NCI-H187 (cell line): ENCODE results near the gene LGALS7.
"Not testable (repeated sequence)": the region's sequence is repeated elsewhere in the genome, so short reads cannot be mapped to it uniquely, and the experiment has no call there.

Experiments
- DNase-seq, 2 experiments: peaks; one replicate each; lab custom pipeline; 2025; lab: John Stamatoyannopoulos, UW

Gene LGALS7

DNA sequence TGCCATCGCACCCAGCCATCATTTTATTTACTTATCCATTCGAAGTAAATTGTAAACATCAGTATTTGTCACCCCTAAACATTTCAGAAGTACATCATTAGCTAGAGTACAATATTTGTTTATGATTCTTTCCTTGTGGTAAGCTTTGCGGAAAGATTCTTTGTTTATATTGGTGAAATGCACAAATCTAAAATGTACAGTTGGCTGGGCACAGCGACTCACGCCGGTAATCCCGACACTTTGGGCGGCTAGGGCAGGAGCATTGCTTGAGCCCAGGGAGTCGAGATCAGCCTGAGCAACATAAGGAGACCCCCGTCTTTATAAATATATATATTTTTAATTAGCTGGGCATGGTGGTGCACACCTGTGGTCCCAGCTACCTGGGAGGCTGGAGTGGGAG, 25.8 kb upstream of the LGALS7 start:
- no peak for DNase-seq

DNA sequence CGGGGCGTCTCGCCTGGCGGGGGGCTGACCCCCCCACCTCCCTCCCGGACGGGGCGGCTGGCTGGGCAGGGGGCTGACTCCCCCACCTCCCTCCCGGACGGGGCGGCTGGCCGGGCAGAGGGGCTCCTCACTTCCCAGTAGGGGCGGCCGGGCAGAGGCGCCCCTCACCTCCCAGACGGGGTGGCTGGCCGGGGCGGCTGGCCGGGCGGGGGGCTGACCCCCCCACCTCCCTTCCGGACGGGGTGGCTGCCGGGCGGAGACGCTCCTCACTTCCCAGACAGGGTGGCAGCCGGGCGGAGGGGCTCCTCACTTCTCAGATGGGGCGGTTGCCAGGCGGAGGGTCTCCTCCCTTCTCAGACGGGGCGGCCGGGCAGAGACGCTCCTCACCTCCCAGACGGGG, 24.5 kb upstream of the LGALS7 start:
- not testable (repeated sequence) for DNase-seq

DNA sequence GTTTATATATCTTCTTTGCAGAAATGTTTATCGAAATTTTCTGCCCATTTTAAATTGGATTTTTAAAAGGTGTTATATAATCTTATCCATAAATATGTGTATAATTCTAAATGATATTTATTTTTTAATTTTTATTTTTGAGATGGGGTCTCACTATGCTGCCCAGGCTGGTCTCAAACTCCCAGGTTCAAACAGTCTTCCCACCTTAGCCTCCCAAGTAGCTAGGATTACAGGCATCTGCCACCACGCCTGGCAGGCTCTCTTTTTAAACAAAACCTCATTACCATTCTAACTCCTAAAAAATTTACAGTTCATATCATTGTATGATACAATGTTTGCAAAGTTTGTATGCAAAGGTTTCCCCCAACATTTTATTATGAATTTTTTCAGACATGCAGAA, 22.8 kb upstream of the LGALS7 start:
- DNase-seq: no peak

DNA sequence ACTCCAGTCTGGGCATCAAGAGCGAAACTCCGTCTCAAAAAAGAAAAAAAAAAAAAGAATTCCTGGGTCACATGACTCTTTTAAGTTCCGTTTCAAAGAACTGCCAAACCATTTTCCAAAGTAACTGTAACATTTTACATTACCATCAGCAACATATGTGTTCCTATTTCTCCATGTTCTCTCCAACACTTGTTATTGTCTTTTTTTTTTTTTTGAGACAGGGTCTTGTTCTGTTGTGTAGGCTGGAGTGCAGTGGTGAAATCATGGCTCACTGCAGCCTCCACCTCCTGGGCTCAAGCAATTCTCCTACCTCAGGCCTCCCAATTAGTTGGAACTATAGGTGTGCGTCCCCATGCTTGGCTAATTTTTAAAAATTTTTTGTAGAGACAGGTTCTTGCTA, 22.2 kb upstream of the LGALS7 start:
- DNase-seq: no peak

DNA sequence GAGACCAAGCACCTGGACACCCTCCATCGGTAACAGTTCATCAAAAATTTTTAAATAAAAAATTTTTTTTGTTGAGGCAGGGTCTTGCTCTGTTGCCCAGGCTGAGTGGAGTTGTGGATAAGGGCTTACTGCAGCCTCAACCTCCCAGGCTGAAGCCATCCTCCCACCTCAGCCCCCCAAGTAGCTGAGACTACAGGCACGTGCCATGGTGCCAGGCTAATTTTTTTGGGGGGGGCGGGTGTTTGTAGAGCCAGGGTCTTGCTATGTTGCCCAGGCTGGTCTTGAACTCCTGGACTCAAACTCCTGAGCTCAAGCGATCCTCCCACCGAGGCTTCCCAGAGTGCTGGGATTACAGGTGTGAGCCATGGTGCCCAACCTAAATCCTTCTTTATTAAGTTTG, 20.4 kb upstream of the LGALS7 start:
- no peak for DNase-seq

DNA sequence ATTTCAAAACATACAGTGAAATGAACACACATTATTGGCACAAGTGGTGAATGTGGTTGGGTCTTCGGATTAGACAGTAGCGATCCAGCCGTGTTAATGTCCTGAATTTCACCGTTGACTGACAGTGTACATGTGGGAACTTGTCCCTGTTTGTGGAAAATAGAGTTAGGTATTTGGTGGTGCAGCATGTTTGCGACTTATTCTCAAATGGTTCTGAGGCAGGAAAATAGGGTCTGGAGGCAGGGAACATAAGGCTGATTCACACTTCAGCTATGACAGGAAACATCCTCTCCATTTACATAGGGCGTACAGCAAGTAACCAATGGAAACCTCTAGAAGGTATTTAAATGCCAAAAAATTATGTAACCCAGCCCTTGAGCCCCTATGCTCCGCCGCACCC, 19.9 kb upstream of the LGALS7 start:
- peak in 1 of 2 experiments; percentile 24 for DNase-seq

DNA sequence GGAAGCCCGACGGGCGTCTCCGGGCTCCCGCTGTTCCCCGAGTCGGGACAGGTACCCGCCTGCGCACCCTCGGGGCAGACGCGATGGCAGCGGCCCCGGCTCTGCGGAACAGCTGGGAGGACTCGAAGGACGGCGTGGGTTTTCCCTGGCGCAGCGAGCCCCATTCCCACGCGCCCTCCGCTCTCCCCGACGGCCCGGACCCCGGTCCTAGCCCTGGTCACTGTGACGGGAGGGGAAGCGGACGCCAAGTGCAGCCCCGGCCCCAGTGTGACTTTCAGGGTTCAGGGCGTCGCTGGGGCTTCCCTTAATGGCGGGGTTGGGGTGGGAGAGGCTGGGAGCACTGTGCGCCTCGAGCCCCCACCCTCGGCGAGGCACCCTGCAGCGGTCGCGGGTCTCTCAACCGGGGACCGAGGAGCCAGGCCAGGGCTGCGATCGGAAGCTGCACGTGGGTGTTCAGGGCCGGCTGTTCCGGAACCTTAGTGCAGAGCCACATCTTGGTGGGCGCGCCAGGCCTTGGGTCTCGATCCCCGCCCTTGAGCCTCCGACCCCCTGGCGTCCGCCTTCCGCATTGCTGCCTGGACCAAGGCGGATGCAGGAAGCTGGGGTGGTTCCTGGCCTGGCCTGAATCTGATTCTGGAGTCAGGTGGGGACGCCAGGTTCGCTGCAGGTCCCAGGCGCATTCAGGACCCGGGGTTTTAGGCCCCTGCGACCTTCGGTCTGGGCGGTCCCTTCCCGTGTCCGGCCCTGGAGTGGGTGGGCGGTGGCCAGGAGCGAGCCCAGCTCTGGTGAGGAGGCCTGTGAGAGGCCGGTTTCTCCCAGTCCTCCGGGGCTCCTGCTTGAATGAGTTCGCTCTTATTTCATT, 19.2 kb upstream of the LGALS7 start:
- DNase-seq: no peak

DNA sequence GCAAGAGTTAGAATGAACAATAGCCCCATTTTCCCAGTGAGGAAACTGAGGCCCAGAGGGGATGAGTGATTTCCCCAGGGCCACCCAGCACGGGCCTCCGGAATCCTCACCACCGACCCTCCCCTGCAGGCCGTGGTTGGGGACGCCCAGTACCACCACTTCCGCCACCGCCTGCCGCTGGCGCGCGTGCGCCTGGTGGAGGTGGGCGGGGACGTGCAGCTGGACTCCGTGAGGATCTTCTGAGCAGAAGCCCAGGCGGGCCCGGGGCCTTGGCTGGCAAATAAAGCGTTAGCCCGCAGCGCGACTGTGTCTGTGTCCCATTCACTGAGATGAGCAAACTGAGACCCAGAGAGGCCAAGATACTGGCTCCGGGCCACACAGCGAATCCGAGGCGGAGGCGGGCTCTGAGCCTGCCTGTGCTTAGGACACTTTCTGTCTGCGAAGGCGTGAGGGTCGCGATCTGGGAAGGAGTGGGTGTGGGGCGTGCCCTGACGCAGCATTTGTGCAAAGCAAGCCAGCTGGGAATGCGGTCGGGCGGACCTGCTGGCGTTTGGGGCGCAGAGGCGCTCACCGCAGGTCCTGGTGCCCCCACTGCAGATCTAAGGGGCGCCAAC, 18.2 kb upstream of the LGALS7 start:
- not testable (repeated sequence) for DNase-seq

DNA sequence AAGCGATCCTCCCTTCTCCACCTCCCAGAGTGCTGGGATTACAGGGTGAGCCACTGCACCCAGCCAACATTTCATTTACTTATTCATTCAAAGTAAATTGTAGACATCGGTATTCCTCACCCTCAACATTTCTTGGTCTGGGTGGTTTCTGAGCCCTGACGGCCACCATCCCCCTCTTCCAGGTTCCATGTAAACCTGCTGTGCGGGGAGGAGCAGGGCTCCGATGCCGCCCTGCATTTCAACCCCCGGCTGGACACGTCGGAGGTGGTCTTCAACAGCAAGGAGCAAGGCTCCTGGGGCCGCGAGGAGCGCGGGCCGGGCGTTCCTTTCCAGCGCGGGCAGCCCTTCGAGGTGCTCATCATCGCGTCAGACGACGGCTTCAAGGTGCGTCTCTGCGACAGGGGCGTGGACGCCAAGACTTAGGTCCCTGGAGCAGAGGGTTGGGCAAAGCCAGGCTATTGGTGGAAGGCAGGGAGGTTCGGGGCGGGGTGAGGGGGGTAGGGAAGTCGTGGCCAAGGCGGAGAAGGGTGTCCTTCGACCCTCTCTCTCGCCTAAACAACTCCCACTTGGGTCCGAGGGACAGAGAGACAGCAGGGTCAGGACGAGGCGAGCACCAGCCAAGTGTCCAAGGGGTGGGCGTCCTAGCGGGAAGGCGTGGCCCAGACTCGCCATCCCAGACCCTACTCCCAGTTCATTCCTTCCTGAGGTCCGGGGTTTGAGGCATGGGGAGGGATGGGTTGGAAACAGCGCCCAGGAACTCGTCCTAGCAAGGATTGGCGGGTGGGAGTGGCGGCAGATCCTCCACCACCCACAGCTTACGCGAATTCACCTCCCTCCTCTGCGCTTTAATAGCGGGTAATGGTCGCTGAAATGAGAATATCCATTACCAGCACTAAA, 17.4 kb upstream of the LGALS7 start:
- DNase-seq: not testable (repeated sequence)

DNA sequence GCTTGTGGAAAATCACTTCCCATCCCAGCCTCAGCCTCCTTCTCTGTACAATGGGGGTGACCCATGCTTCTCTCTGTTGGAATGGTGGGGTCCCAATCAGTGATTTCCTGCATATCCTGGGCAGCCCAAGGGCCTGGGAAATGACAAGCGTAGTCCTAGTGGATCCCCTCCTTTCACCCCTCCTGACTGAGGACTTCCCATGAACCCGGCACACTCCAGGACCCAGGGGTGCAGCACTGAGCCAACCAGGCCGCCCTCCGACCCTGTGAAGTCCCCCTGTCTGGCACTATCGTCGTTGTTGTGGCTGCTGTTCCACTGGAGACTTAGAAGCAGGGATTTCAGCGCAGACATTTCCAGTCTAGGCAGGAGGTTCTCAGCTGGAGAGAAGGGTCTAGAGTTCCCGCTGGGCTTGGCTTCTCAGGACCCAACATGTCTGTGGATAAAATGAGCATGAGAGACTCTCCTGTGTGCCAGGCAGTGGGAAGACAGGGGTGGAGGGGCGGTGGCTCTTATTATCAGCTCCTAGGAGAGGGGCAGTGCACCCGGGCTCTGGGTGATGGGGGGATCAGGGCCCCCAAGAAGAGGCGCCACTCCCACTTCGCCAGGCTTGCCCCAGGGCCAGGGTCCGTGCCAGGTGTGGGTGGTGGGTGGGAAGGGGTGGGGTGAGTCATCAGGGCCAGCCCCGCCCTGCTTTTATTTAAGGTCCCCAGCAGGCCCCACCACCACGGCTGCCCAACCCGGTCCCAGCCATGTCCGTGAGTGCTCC, 15.3 kb upstream of the LGALS7 start, which contains the start of gene LGALS7B:
LGALS7B (plus strand) TSS at position 723 of the 766 bp plus-strand sequence; CDS start at position 750, 27 bp downstream.
- DNase-seq: no peak

DNA sequence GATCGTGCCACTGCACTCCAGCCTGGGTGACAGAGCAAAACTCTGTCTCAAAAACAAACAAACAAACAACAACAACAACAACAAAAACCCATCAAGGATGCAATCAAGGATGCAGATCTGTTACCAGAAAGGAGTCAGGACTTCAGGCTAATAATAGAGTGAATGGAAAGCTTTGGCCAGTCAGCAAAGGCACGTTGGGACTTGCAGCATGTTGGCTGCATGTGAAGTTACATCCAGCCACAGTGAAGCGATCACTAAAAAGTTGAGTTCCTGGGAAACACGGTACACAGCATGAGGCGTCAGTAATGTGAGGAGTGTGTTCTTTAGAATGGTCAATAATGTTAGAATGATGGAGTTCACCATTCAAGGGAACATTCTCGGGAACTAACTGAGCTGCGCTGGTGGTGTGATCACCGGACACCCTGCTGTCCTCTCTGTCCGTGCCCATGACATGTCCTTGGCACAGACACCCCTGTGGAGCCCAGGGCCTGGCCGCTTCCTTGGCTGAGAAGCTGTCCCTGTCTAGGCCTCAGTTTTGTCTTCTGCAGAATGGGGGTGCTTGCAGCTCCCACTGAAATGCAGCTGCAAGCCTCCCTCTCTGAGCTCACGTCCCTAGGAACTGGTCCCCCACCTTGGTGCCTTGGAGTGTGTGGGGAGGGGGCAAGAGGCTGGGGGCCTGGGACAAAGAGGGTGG, 13.4 kb upstream of the LGALS7 start:
- DNase-seq: no peak

DNA sequence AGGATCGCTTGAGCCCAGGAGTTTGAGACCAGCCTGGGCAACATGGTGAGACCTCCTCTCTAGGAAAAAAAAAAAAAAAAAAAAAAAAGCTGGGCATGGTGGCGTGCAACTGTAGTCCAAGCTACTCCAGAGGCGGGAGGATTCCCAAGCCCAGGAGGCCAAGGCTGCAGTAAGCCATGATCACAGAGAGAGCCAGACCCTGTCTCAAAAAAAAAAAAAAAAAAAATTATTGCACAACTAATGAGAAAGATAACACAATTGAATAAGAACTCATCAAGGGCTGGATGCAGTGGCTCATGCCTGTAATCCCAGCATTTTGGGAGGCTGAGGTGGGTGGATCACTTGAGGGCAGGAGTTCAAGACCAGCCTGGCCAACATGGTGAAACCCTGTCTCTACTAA, 12.7 kb upstream of the LGALS7 start:
- DNase-seq: not testable (repeated sequence)

DNA sequence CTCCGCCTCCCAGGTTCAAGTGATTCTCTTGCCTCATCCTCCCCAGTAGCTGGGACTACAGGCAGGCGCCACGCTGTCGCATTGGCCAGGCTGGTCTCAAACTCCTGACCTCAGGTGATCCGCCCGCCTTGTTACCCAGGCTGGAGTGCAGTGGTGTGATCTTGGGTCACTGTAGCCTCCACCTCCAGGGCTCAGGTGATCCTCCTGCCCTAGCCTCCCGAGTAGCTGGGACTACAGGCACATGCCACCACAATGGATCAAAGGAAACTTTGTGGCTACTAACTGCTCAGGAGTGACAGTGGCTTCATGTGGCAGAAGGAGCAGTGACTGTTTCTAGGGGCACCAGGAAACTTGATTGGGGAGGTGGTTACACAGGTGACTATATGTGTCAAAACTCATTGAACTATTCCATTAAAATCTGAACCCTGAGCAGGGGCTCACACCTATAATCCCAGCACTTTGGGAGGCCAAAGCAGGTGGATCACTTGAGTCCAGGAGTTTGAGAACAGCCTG, 11.9 kb upstream of the LGALS7 start:
- no peak for DNase-seq

DNA sequence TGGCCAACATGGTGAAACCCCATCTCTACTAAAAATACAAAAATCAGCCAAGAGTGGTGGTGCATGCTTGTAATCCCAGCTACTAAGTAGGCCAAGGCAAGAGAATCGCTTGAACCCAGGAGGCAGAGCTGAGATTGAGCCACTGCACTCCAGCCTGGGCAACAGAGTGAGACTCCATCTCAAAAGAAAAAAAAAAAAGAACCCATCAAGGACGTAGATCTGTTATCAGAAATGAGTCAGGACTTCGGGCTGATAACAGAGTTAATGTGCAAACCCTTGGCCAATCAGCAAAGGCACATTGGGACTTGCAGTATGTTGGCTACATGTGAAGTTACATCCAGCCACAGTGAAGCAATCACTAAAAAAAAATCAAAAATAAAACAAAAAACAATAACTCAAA, 10.9 kb upstream of the LGALS7 start:
- no peak for DNase-seq

DNA sequence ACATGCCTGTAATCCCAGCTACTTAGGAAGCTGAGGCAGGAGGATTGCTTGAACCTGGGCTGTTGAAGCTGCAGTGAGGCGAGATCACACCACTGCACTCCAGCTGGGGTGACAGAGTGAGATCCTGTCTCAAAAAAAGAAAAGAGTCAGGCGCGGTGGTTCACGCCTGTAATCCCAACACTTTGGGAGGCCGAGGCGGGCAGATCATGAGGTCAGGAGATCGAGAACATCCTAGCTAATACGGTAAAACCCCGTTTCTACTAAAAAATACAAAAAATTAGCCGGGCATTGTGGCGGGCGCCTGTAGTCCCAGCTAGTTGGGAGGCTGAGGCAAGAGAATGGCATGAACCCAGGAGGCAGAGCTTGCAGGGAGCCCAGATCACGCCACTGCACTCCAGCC, 8.9 kb upstream of the LGALS7 start:
- DNase-seq: not testable (repeated sequence)

DNA sequence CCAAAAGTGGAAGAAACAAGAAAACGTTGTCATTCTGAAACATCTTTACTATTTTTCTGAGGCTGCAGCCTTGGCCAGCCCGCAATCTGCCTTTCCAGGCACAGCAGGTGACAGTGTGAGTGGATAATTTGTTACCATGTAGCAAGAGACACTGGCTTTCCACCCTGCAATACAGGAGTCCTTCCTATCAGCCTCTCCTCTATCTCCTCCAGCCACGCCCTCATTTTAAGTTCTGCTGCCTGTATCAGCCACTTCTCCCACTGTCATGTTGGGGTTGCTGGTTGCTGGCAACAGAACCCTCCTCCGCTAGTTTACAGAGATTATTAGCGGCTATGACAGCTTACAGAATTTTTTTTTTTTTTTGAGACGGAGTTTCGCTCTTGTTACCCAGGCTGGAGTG, 7.7 kb upstream of the LGALS7 start:
- no peak for DNase-seq

DNA sequence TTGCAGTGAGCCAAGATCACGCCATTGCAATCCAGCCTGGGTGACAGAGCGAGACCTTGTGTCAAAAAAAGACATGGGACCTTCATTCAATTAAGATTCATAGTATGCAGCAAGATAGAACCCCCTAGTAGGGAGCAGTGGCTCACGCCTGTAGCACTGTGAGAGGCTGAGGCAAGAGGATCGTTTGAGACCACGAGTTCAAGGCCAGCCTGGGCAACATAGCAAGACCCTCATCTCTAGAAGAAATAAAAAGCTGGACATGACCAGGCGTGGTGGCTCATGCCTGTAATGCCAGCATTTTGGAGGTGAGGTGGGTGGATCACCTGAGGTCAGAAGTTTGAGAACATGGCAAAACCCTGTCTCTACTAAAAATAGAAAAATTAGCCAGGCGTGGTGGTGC, 7.1 kb upstream of the LGALS7 start:
- no peak for DNase-seq

DNA sequence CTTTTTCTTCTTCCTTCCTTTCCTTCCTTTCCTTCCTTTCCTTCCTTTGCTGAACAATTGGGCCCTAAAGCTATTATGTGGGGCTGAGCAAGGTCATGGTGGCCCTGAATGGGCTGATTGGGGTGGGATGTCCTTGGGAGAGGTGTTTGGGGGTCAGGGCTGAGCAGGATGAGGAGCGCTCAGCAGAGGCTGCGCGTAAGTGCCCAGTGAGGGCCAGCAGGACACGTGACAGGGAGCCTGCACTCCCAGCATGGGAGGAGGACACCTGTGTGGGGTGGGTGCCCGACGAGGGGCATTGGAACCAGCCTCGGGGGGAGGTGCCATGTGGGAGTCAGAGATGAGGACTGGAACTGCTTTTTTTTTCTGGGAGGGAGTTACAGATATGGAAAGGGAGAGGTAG, 5.4 kb upstream of the LGALS7 start:
- no peak for DNase-seq

DNA sequence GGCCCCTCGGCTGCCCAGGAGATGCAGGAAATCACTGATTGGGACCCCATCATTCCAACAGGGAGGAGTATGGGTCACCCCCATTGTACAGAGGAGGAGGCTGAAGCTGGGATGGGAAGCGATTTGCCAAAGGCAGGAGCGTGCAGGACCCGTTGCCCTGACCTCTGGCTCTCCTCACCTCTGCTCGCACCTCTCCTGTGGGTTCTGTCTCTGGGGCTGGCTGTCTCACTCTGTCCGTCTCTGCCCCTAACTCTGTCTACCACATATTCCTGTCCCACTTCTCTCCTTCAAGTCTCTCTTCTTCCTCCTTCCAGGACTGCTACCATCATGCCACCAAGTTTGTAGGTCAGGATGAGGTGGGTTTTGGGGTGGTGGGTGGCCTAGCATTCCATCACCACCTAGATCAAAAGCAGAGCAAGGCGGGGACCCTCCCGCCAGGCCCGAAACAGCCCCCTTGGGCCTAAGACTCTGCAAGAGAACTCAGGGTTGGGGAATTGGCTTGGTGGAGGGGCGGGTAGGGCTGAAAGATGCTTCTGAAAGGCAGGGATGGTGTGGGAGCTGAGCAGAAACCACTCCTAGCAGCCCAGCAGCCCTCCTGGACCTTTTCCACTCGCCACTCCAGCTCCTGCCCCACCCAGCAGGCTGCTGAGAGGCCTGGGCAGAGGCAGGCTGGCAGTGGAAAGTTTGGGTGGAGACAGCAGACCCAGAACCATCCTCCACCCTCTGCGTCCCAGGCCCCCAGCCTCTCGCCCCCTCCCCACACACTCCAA, 1.0 kb upstream of the LGALS7 start:
- no peak for DNase-seq

DNA sequence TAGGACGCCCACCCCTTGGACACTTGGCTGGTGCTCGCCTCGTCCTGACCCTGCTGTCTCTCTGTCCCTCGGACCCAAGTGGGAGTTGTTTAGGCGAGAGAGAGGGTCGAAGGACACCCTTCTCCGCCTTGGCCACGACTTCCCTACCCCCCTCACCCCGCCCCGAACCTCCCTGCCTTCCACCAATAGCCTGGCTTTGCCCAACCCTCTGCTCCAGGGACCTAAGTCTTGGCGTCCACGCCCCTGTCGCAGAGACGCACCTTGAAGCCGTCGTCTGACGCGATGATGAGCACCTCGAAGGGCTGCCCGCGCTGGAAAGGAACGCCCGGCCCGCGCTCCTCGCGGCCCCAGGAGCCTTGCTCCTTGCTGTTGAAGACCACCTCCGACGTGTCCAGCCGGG, 1.7 kb downstream of the LGALS7 start:
- not testable (repeated sequence) for DNase-seq
